Dendritic cell treated with granulocyte-macrophage colony-stimulating factor and Interleukin-4, amounts not matched to agents 40 ng/mL and 50 ng/mL, for 4 days (primary cell): ENCODE measurements around the gene CD7.
A peak's percentile ranks its signal among the peaks of the same experiment; 100 is the strongest.

ENCODE experiments used
- H3K27ac Mint-ChIP-seq: one replicate; pipeline ENCODE4 v1.8.0; 2022; ENCODE audit warnings: mild to moderate bottlenecking, mixed read lengths
- H3K27me3 Mint-ChIP-seq: one replicate; pipeline ENCODE4 v1.8.0; 2022; ENCODE audit warnings: mild to moderate bottlenecking, mixed read lengths
- H3K36me3 Mint-ChIP-seq: one replicate; pipeline ENCODE4 v1.8.0; 2022; ENCODE audit warnings: low read depth, mixed read lengths
- H3K4me1 Mint-ChIP-seq: one replicate; pipeline ENCODE4 v1.8.0; 2022; ENCODE audit warnings: low read depth, mixed read lengths
- H3K4me3 Mint-ChIP-seq: one replicate; pipeline ENCODE4 v1.8.0; 2022; ENCODE audit warnings: mild to moderate bottlenecking, moderate library complexity, mixed read lengths
- H3K9me3 Mint-ChIP-seq: one replicate; pipeline ENCODE4 v1.8.0; 2022; ENCODE audit warnings: mixed read lengths
- intact Hi-C: fragments of 100-400 bp; cut with micrococcal nuclease; formaldehyde crosslinking; loops from one replicate; pipeline ENCODE4 v1.15.0; 2022

The CD7 gene

DNA sequence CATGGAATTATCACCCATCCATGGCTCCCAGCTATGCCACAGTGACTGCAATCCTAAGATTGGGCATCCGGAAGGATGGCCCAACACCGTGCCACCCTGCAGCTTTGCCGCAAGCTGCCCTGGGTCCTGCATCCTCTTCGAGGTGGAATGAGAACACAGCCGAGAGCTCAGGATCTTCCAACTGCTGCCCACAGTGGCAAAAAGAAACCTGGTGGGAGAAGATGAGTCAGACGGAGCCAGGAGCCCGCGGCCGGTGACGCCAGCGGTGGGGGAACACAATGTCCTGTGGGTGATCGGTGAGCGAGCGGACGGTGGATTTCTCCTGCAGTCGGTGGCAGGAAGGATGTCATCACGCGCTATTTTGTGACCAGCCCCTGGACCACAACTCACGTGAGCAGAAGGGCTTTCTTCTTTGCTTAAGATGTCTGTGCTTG, 20.1 kb downstream of the CD7 start:
- Mint-ChIP-seq H3K4me3 (peak overlapping the region; percentile 78), H3K4me1 (peaks cover 71% of the 10 kb centered on the region), H3K36me3 (no peaks in the 10 kb centered on the region), H3K27ac (peak overlapping the region; percentile 96), H3K9me3 (no peaks in the 10 kb centered on the region), H3K27me3 (peaks cover 38% of the 10 kb centered on the region)
- intact Hi-C loops: loop anchor here (10.0 kb wide), 1 partner anchor 62 kb away; no protein-coding TSS in a partner anchor

DNA sequence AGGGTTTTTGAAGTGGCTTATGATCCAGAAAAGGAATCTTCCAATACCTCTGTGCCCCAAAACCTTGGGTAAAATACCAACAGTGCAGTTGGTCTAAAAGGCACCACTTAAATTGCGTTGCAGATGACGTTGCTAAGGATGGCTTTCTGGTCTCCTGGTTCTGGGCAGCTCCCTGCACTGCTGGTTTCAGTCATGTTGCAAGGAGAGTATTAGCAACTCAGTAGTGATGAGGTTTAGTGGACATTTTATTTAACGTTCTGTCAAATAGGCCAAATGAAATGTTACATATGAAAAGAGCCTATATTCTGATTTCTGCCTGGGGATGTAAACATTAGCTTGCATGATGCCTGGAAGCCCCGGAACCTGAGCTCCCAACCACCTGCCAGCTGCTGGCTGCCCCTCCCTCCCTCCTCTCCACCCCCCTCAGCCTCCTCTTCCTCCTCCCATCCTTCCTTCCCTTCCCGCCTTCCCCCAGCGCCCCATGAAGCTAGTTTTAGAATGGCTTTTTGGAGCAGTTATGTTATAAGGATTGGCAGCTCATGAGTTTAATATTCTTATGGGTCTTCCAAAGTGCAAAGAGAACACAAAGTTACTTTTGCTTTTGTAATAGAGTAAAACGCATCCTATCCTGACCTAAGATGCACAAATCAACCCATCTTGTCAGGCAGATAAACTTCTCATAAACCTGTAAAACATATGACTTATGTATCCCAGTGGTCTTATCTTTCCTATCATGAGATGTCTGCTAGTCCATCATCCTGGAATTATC, 20.7 kb downstream of the CD7 start:
- H3K27ac Mint-ChIP-seq: peak overlapping the region; percentile 96
- no peaks in the 10 kb centered on the region for H3K36me3 Mint-ChIP-seq
- H3K27me3 Mint-ChIP-seq: peaks cover 32% of the 10 kb centered on the region
- intact Hi-C loops: loop anchor here (10.0 kb wide), 1 partner anchor 62 kb away; no protein-coding TSS in a partner anchor
- no peaks in the 10 kb centered on the region for H3K9me3 Mint-ChIP-seq
- H3K4me3 Mint-ChIP-seq: peak overlapping the region; percentile 78
- H3K4me1 Mint-ChIP-seq: peaks cover 68% of the 10 kb centered on the region

DNA sequence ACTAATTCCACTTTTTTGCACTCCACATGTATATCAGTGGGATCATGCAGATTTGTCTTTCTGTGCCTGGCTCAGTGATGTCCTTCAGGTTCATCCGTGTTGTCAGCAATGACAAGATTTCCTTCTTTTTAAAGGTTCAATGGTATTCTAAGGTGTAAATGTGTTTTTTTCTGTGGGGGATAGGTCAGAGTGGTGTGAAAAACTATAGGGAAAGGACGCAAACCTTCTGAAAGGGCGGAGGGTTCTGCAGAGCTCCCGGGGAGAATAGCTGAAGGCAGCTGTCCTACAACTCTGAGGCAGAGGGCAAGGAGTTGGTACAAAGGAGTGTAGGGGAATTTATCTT, 22.0 kb downstream of the CD7 start:
- H3K4me1 Mint-ChIP-seq: peaks cover 64% of the 10 kb centered on the region
- no peaks in the 10 kb centered on the region for H3K36me3 Mint-ChIP-seq
- intact Hi-C loops: loop anchor here (10.0 kb wide), 1 partner anchor 61 kb away; no protein-coding TSS in a partner anchor
- H3K4me3 Mint-ChIP-seq: no peak overlapping the region
- H3K9me3 Mint-ChIP-seq: no peaks in the 10 kb centered on the region
- H3K27ac Mint-ChIP-seq: no peak overlapping the region
- peaks cover 21% of the 10 kb centered on the region for H3K27me3 Mint-ChIP-seq

DNA sequence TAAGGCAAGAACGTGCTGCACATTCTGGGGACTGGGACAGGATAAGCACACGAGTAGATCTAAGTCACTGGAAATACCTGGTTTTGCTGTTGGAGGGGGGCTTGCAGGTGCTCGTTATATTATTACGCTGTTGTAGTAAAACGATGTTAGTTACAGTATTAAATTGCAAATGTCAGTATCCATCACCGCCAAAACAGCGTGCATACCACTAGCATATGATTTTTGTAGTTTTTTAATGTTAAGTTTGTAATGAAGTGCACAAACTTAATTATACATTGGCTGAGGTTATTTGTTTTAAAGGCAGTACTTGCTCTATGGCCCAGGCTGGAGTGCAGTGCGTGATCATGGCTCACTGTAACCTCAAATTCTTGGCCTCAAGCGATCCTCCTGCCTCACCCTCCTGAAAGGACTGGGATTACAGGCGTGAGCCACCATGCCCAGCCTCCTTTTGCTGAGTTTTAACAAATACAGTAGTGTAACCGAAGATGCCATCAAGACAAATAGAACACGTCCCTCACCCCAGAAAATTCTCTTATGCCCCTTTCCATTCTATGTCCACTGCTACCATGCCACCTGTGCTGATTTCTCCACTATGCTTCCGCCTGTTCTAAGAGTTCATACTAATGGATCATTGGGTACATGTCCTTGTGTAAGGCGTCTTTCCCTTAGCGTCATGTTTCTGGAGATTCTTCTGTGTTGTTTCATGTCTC, 23.2 kb downstream of the CD7 start:
- H3K4me1 Mint-ChIP-seq: peaks cover 57% of the 10 kb centered on the region
- H3K4me3 Mint-ChIP-seq: no peak overlapping the region
- no peaks in the 10 kb centered on the region for H3K9me3 Mint-ChIP-seq
- H3K27me3 Mint-ChIP-seq: peaks cover 14% of the 10 kb centered on the region
- no peaks in the 10 kb centered on the region for H3K36me3 Mint-ChIP-seq
- H3K27ac Mint-ChIP-seq: no peak overlapping the region
- intact Hi-C loops: loop anchor here (10.0 kb wide), 1 partner anchor 59 kb away; no protein-coding TSS in a partner anchor

DNA sequence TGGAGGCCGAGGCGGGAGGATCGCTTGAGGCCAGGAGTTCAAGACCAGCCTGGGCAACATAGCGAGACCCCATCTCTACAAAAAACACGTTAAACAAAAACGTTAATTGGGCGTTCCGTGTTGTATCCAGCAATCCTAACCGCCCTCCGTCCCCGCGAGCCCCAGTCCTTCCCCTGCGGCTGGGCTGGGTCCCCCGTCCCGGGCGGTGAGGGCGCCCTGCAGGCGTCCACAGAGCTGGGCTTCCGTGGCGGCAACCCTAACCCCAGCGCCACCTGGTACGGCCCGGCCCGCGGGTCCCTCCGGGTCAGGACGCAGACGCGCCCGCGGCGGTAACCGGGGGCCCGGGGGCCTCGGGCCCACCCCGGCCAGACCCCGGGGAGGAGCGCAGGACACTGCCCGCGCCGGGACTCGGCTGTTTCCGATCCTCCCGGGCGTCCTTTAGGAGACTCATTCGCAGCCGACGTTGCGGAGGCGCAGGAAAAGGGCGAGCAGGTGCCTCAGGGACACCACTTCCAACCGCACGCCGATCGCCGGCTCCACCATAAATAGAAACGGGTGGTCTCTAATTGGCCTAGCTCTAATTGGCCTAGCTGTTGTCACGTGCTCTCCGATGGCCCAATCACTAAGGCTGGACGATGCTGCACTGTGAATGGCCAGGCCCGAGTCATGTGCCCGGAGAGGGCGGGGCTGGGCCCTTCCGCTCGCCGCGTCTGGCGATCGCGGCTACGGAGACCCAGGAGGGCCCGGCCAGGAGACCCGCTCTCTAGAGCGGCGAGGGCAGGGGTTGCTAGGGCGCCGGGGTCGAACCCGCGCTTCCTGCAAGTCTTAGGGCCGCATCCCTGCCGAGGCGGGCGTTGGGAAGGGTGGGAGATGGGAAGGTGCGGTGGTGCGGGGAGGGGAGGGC, 24.9 kb downstream of the CD7 start:
- H3K27ac Mint-ChIP-seq: peak overlapping the region; percentile 91
- intact Hi-C loops: loop anchor here (10.0 kb wide), 1 partner anchor 58 kb away; no protein-coding TSS in a partner anchor
- peaks cover 48% of the 10 kb centered on the region for H3K4me1 Mint-ChIP-seq

DNA sequence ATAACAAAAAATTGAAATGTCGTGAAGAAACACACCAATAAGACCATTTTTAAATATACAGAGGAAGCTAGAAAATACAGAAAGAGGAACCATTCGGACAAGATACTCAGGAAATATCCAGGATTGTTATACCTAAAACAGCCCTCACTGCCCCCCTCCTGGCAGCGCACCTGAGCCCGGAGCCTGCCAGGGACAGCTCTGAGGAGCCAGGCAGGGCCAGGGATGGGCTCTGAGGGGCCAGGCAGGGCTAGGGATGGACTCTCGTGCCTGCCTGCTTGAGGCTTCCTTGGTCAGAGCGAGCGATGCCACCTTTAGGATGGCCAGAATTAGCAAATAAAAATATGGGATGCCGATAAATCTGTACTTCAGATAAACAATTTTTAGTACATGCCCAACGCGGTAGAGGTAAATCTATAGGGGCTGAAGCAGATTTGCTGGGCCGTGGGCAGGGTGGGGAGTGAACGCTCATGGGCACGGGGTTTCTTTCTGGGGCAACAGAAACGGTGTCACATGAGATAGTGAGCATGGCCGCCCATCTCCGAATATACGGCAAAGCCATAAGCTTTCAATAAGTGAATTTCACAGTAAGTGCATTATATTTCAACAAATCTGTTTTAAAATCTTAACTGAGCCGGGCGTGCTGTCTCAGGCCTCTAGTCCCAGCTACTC, 25.7 kb downstream of the CD7 start:
- H3K9me3 Mint-ChIP-seq: no peaks in the 10 kb centered on the region
- peak overlapping the region; percentile 83 for H3K4me3 Mint-ChIP-seq
- H3K36me3 Mint-ChIP-seq: no peaks in the 10 kb centered on the region
- peak overlapping the region; percentile 91 for H3K27ac Mint-ChIP-seq
- peaks cover 44% of the 10 kb centered on the region for H3K4me1 Mint-ChIP-seq
- intact Hi-C loops: loop anchor here (10.0 kb wide), 1 partner anchor 57 kb away; no protein-coding TSS in a partner anchor
- H3K27me3 Mint-ChIP-seq: peaks cover 14% of the 10 kb centered on the region

More for the DNA sequence above, 24.9 kb downstream of the CD7 start:
- peak overlapping the region; percentile 83 for H3K4me3 Mint-ChIP-seq
- H3K9me3 Mint-ChIP-seq: no peaks in the 10 kb centered on the region
- H3K36me3 Mint-ChIP-seq: no peaks in the 10 kb centered on the region
- peaks cover 16% of the 10 kb centered on the region for H3K27me3 Mint-ChIP-seq

DNA sequence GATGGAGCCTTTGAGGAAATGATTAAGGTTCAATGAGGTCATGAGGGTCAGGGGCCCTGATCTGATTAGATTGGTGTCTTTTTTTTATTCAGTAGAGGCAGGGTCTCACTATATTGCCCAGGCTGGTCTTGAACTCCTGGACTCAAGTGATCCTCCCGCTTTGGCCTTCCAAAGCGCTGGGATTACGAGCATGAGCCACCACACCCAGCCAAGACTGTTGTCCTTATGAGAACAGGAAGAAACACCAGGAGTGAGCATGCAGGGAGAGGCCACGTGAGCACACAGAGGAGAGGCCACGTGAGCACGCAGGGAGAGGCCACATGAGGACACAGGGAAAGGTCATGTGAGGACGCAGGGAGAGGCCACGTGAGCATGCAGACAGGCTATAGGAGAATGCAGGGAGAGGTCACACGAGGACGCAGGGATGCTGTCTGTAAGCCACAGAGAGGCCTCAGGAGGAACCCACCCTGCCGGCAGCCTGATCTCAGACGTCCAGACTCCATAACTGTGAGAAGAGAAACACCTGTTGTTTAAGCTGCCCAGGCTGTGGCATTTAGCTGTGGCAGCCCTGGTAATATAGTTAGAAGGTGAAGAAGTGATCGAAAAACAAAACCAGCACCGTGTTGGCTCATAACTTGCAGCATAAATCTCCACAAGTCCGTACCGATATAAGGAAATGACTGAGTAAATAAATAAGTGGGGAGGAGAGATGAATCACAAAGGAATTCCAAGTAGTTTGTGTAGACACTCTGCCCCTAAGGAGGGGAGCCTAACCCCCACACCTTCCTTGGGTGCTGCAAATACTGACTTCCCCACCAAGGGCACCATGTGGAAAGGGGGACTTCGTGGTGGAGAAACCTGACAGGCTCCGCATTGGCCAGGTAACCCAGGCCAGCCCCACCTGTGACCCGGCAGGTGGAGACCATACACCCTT, 29.3 kb downstream of the CD7 start:
- peak overlapping the region; percentile 70 for H3K27ac Mint-ChIP-seq

DNA sequence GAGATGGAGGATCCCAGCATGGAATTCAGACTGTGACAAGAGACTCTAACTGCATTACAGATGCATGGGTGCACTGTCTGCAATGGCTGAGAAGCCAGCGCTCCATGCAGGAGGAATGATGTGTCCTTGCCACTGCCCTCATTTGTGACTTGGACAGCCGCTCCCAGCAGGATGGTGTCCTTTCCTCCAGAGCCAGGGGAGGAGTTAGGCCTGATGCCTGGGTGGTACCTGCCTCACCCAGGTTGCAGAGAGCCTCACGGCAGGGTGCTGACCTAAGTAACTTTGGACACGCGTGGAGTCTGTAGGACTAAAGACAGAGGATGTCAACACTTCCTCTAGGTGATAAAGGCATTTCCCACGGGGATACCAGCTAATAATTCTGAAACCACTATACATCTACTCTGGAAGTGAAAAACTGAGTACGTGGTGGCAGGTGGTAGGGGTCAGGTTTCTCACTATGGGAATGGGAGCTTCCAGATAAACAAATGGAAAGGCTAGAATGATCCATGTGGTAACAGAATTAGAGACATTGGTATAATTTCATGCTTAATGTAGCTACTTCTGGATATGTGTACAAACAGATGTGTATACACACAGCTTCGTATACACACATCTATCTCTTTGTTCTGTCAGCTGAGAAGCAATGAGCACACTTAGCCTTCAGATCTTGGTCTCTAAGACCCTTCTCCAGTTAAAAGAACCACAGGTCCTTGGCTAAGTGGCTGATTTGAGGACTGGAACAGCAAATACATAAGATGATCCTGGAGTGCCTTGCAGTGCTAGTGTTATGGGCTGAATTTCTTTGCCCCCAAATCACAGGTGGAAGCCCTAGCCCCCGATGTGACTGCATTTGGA, 30.2 kb downstream of the CD7 start:
- intact Hi-C loops: no loop called here
- H3K36me3 Mint-ChIP-seq: no peaks in the 10 kb centered on the region
- peaks cover 14% of the 10 kb centered on the region for H3K27me3 Mint-ChIP-seq
- no peak overlapping the region for H3K4me3 Mint-ChIP-seq
- no peaks in the 10 kb centered on the region for H3K9me3 Mint-ChIP-seq
- H3K27ac Mint-ChIP-seq: peak overlapping the region; percentile 70
- peaks cover 38% of the 10 kb centered on the region for H3K4me1 Mint-ChIP-seq

More for the DNA sequence above, 29.3 kb downstream of the CD7 start:
- H3K4me1 Mint-ChIP-seq: peaks cover 29% of the 10 kb centered on the region
- intact Hi-C loops: no loop called here
- no peak overlapping the region for H3K4me3 Mint-ChIP-seq
- peaks cover 14% of the 10 kb centered on the region for H3K27me3 Mint-ChIP-seq
- no peaks in the 10 kb centered on the region for H3K36me3 Mint-ChIP-seq
- H3K9me3 Mint-ChIP-seq: no peaks in the 10 kb centered on the region

DNA sequence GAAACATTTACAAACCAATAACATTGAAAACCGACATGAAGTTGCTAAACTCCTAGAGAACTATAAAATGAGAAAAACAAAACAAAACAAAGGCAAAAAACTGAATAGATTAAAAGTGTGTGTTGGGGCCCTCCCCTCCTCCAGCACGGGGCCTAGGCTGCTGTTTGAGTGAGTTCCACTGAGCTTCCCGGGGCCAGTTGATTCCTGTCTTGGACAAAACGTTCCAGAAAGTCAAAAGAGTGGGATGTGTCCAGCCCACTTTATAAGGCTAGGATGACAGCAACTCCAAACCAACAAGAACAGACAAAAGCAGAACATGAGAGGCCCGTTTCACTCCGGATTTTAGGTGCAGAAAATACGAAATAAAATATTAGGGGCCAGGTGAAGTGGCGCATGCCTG, 32.3 kb downstream of the CD7 start:
- no peak overlapping the region for H3K27ac Mint-ChIP-seq

DNA sequence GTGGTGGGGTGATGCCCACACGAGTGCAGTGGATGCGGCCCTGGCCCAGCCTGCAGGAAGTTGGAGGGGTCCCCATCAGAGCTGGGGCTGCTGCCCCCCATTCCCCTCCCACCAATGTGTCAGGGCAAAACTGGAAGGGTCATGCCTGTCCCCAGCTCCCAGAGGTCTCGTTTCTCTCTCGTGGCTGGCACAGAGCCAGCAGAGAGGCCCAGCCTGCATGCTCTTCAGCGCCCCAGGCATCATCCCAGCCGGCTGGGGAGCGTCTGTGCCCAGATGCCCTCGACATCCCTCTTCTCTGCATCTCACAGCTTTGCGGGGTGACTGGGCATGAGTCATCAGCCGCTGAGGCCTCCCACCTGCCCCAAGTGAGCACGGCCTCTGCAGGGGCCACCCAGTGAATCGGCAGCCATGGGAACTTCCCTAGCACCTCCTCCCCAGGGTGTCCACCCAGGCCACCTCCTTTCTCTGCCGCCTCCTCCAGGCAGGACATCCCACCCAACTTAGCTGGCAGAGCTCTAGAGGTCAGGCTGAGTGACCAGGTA, 34.1 kb downstream of the CD7 start:
- intact Hi-C loops: no loop called here
- Mint-ChIP-seq H3K4me1 (peaks cover 62% of the 10 kb centered on the region), H3K4me3 (no peak overlapping the region), H3K36me3 (peaks cover 1% of the 10 kb centered on the region), H3K27ac (peak overlapping the region; percentile 20), H3K9me3 (no peaks in the 10 kb centered on the region), H3K27me3 (peaks cover 17% of the 10 kb centered on the region)

More for the DNA sequence above, 32.3 kb downstream of the CD7 start:
- Mint-ChIP-seq H3K4me1 (peaks cover 47% of the 10 kb centered on the region), H3K27me3 (peaks cover 17% of the 10 kb centered on the region), H3K4me3 (no peak overlapping the region), H3K36me3 (no peaks in the 10 kb centered on the region), H3K9me3 (no peaks in the 10 kb centered on the region)
- intact Hi-C loops: no loop called here

DNA sequence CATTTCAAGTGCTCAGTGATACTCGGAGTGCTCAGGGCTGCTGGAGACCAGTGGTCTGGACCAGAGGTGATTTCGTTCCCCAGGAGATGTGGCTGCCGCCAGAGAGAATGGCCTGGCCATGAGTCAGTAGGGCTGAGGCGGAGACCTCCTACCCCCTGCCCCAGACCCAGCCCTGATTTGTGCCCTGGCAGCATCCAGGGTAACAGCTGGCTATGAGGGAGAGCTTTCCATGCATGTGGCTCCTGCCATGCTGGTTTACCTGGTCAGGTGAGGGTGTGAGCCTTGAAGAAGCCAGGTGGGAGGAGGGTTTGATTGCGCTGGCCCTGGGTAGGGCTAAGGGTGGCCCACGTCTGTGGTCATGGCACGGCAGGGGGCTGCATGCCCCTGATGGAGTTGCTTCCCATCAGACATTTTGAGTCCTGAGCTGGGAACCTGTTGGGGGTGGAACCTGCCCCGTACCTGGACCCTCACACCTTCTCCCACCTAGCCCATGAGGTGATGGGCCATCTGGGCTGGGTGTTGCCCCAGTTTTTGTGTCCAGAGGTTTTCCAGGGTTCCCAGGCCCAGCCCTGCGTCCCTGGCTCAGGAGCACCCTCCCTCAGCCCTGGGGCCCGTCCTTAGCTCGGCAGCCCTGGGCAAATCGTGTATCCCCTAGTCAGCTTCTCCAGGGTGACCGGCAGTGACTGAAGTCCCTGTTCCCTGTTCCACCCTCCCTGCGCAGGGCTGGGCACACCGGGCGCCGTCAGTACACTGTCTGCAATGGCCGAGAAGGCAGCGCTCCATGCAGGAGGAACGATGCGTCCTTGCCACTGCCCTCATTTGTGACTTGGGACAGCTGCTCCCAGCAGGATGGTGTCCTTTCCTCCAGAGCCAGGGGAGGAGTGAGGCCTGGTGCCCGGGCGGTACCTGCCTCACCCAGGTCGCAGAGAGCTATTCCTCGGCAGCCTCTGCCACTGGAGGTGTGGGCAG, 34.9 kb downstream of the CD7 start:
- H3K27ac Mint-ChIP-seq: peak overlapping the region; percentile 20
- intact Hi-C loops: no loop called here
- H3K9me3 Mint-ChIP-seq: no peaks in the 10 kb centered on the region
- H3K4me3 Mint-ChIP-seq: no peak overlapping the region
- H3K4me1 Mint-ChIP-seq: peaks cover 62% of the 10 kb centered on the region
- peaks cover 12% of the 10 kb centered on the region for H3K27me3 Mint-ChIP-seq
- peaks cover 7% of the 10 kb centered on the region for H3K36me3 Mint-ChIP-seq
